Measurements from ENCODE around the gene SLC8B1.

DNA sequence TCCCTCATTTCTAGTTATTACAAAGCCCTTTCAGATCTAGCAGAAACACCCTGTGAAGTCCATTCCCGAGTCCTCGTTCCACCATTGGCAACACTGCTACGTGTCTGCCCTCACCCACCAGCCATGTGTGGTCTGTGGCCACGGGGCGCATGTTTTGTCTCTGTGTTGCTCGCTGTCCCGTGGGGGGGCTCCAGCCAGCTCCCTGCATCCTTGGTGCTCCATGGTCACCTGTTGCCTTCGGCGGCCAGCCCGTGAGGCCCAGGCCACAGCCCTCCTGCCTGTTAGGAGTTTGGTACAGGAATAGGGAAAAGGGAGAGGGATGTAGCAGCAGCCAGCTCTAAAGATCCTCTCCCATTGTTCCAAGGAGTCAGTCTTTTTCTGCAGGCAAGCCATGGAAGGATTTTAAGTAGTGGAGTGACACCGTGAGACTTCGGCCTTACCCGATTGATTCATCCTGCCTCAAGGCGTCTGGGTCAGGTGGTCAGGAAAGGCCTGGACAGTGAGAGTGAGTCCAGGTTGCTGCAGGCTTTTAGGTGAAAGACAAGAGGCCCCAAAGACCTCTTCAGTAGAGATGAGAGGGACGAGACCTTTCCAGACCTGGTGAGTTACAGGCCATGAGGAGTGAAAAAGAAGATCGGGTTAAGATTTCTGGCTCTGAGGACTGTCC lies 83.4 kb downstream of the SLC8B1 start:
- TF ChIP-seq, protein P1, sequence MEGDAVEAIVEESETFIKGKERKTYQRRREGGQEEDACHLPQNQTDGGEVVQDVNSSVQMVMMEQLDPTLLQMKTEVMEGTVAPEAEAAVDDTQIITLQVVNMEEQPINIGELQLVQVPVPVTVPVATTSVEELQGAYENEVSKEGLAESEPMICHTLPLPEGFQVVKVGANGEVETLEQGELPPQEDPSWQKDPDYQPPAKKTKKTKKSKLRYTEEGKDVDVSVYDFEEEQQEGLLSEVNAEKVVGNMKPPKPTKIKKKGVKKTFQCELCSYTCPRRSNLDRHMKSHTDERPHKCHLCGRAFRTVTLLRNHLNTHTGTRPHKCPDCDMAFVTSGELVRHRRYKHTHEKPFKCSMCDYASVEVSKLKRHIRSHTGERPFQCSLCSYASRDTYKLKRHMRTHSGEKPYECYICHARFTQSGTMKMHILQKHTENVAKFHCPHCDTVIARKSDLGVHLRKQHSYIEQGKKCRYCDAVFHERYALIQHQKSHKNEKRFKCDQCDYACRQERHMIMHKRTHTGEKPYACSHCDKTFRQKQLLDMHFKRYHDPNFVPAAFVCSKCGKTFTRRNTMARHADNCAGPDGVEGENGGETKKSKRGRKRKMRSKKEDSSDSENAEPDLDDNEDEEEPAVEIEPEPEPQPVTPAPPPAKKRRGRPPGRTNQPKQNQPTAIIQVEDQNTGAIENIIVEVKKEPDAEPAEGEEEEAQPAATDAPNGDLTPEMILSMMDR (conservative IDR thresholded peaks at IDR 0.05; ENCODE audit: low read depth, low read length): no peak
- TF ChIP-seq EZH2 (IDR thresholded peaks at IDR 0.05; ENCODE audit: borderline replicate concordance, low read depth, low read length, poor library complexity, severe bottlenecking): no peak
